Fibroblast of villous mesenchyme (primary cell): ENCODE measurements around the gene MSRB3. TPM values are rescaled to one million over a fixed set of nuclear protein-coding genes. Genes with fewer than 3 reads are reported as not detected.

Experiments used
- DNase-seq: peaks from one replicate; pipeline ENCODE4 v3.0.0-alpha.2; 2010; ENCODE audit warnings: low read depth
- H3K4me3 ChIP-seq: 2 replicates; pipeline ENCODE4 v1.5.1; 2011; ENCODE audit warnings: low read depth, mild to moderate bottlenecking, low read length
- CTCF ChIP-seq: IDR thresholded peaks from 2 replicates; pipeline ENCODE4 v1.5.1; 2012; ENCODE audit warnings: low read depth, mild to moderate bottlenecking, low read length; ENCODE audit not compliant: insufficient read depth
- total RNA-seq: library from RNA; depleted of rRNA; stranded (reverse); fragments of >200 nt; gene quantifications from 2 replicates; pipeline ENCODE4 v1.2.3, GENCODE V29; 2012

The MSRB3 gene
- total RNA-seq, 1 donor, result 111 TPM

- no peak overlapping the region for H3K4me3 ChIP-seq
- DNase-seq, result peak; percentile 88
- TF ChIP-seq CTCF, result no peak
These were observed 219.2 kb downstream of the MSRB3 start for GRCh38 chr12:65497660-65498059.

- H3K4me3 ChIP-seq, result no peak overlapping the region
- no peak for TF ChIP-seq CTCF
- DNase-seq, result no peak
These were observed 220.7 kb downstream of the MSRB3 start for GRCh38 chr12:65499167-65499566.

GRCh38 chr12:65500091-65500900 is 221.8 kb downstream of the MSRB3 start:
- TF ChIP-seq CTCF, result no peak
- DNase-seq, result peak; percentile 45
- no peak overlapping the region for H3K4me3 ChIP-seq

GRCh38 chr12:65501093-65501621 is 222.7 kb downstream of the MSRB3 start:
- no peak for TF ChIP-seq CTCF
- DNase-seq, result no peak
- H3K4me3 ChIP-seq, result no peak overlapping the region

GRCh38 chr12:65501935-65502334 is 223.5 kb downstream of the MSRB3 start:
- no peak overlapping the region for H3K4me3 ChIP-seq
- DNase-seq, result no peak
- TF ChIP-seq CTCF, result no peak

GRCh38 chr12:65504417-65504816 is 225.9 kb downstream of the MSRB3 start:
- no peak overlapping the region for H3K4me3 ChIP-seq
- TF ChIP-seq CTCF, result no peak
- no peak for DNase-seq
